Thyroid gland (tissue), 4 donors: ENCODE data around the gene BARD1. TPM values are rescaled to one million over a fixed set of nuclear protein-coding genes. Genes with fewer than 3 reads are reported as not detected.
A peak's percentile ranks its signal among the peaks of the same experiment; 100 is the strongest.

Experiments used
- DNase-seq, 2 donors: peaks; one replicate each; pipeline ENCODE4 v3.0.0-alpha.2; 2019
- H3K27ac ChIP-seq, 3 donors: fragments of 200-600 bp; sonication (generic); 1 replicate in 2 of 3; 2 replicates in 1 of 3; pipeline ENCODE4 v1.5.1; 2016 to 2019; ENCODE audit warnings: mild to moderate bottlenecking in 1 of 3, moderate library complexity in 1 of 3
- H3K27me3 ChIP-seq: fragments of 200-600 bp; sonication (generic); one replicate; pipeline ENCODE4 v1.5.1; 2019
- H3K36me3 ChIP-seq, 2 donors: fragments of 200-600 bp; sonication (generic); one replicate each; pipeline ENCODE4 v1.5.1; 2016 to 2019
- H3K4me1 ChIP-seq, 2 donors: fragments of 200-600 bp; sonication (generic); one replicate each; pipeline ENCODE4 v1.5.1; 2017 to 2019
- H3K4me3 ChIP-seq, 3 donors: fragments of 200-600 bp; sonication (generic); replicated peaks in 1 of 3; 1 replicate in 2 of 3; 2 replicates in 1 of 3; pipeline ENCODE4 v1.5.1; 2016; ENCODE audit warnings: mild to moderate bottlenecking in 1 of 3
- H3K9me3 ChIP-seq: fragments of 200-600 bp; sonication (generic); one replicate; pipeline ENCODE4 v1.5.1; 2017
- CTCF ChIP-seq, 6 experiments: fragments of 200-600 bp in 3 of 6; fragments of 450-650 bp in 3 of 6; sonication (generic) in 3 of 6; IDR thresholded peaks; one replicate each; pipeline ENCODE4 v1.5.1; 2016 to 2019; ENCODE audit warnings: antibody characterized with exemption in 6 of 6, mild to moderate bottlenecking in 2 of 6, inconsistent platforms in 1 of 6, moderate library complexity in 1 of 6
- POLR2A ChIP-seq, 2 donors: fragments of 450-650 bp; IDR thresholded peaks; one replicate each; pipeline ENCODE4 v1.6.1; 2017; ENCODE audit warnings: antibody characterized with exemption in 2 of 2, mild to moderate bottlenecking in 2 of 2, moderate library complexity in 1 of 2
- WGBS, 2 donors: methylation state at CpG; one replicate each; pipeline ENCODE4 v1.1.5; 2017; 5-methylcytosine and 5-hydroxymethylcytosine counted together
- intact Hi-C: fragments of 100-400 bp; cut with DNase I; formaldehyde crosslinking; loops from one replicate; pipeline ENCODE4 v1.15.1; 2023
- total RNA-seq, 4 donors: library from RNA; depleted of rRNA; stranded (reverse); fragments of >200 nt; gene quantifications; one replicate each; pipeline ENCODE4 v1.2.3, GENCODE V29; 2016

The BARD1 gene
- total RNA-seq, 4 donors from 2014 or later = 12.8 to 16.5 (median 15.2) TPM

- TF ChIP-seq POLR2A (IDR thresholded peaks at IDR 0.05) (no peak), CTCF (IDR thresholded peaks at IDR 0.05) (no peak)
- Histone ChIP-seq H3K4me1 (no peaks in the 10 kb centered on the region), H3K27me3 (no peaks in the 10 kb centered on the region), H3K27ac (no peak overlapping the region), H3K4me3 (no peak overlapping the region), H3K36me3 (peaks cover 0 to 4% of the 10 kb centered on the region in 2 donors), H3K9me3 (no peaks in the 10 kb centered on the region)
- DNase-seq = no peak
- WGBS, 2 donors = 98 to 100% methylated on average over 1 of the region's 1 CpG
- intact Hi-C loops = no loop called here
Observed at GRCh38 chr2:214742119-214742518, 67.4 kb downstream of the BARD1 start.

- Histone ChIP-seq H3K4me3 (no peak overlapping the region), H3K4me1 (no peaks in the 10 kb centered on the region), H3K9me3 (no peaks in the 10 kb centered on the region), H3K36me3 (peaks cover 0 to 4% of the 10 kb centered on the region in 2 donors), H3K27me3 (no peaks in the 10 kb centered on the region), H3K27ac (no peak overlapping the region)
- WGBS, 2 donors = 84 to 86% methylated on average over 1 of the region's 1 CpG
- no peak for DNase-seq
- intact Hi-C loops = no loop called here
- TF ChIP-seq POLR2A (IDR thresholded peaks at IDR 0.05) (no peak), CTCF (IDR thresholded peaks at IDR 0.05) (no peak)
Observed at GRCh38 chr2:214740867-214741395, 68.6 kb downstream of the BARD1 start.

GRCh38 chr2:214737188-214737587 is 72.3 kb downstream of the BARD1 start:
- no peak for DNase-seq
- no peak overlapping the region for H3K27ac ChIP-seq
- intact Hi-C loops = no loop called here
- peaks cover 0 to 4% of the 10 kb centered on the region in 2 donors for H3K36me3 ChIP-seq
- H3K4me1 ChIP-seq = no peaks in the 10 kb centered on the region
- WGBS, 2 donors = 90 to 94% methylated on average over 3 of the region's 3 CpGs
- TF ChIP-seq POLR2A (IDR thresholded peaks at IDR 0.05) (no peak), CTCF (IDR thresholded peaks at IDR 0.05) (no peak)
- no peaks in the 10 kb centered on the region for H3K27me3 ChIP-seq
- no peaks in the 10 kb centered on the region for H3K9me3 ChIP-seq
- no peak overlapping the region for H3K4me3 ChIP-seq

- Histone ChIP-seq H3K4me1 (peaks cover 0 to 3% of the 10 kb centered on the region in 2 donors), H3K4me3 (no peak overlapping the region), H3K27me3 (no peaks in the 10 kb centered on the region), H3K27ac (no peak overlapping the region), H3K9me3 (no peaks in the 10 kb centered on the region), H3K36me3 (peaks cover 0 to 3% of the 10 kb centered on the region in 2 donors)
- intact Hi-C loops = no loop called here
- 32 to 35% methylated on average over 3 of the region's 3 CpGs for WGBS, 2 donors
- DNase-seq = peak; percentile 80 to 87
- no peak for TF ChIP-seq POLR2A (IDR thresholded peaks at IDR 0.05)
- TF ChIP-seq CTCF (IDR thresholded peaks at IDR 0.05) = no peak
Observed at GRCh38 chr2:214730800-214731407, 78.6 kb downstream of the BARD1 start.

- no peak for TF ChIP-seq CTCF (IDR thresholded peaks at IDR 0.05)
- TF ChIP-seq POLR2A (IDR thresholded peaks at IDR 0.05) = no peak
- intact Hi-C loops = no loop called here
- WGBS, 2 donors = 95 to 97% methylated on average over 3 of the region's 3 CpGs
- Histone ChIP-seq H3K4me1 (peaks cover 0 to 3% of the 10 kb centered on the region in 2 donors), H3K36me3 (peaks cover 0 to 3% of the 10 kb centered on the region in 2 donors), H3K4me3 (no peak overlapping the region), H3K9me3 (no peaks in the 10 kb centered on the region), H3K27me3 (no peaks in the 10 kb centered on the region), H3K27ac (no peak overlapping the region)
- DNase-seq = no peak
Observed at GRCh38 chr2:214730248-214730647, 79.2 kb downstream of the BARD1 start.
